Measurements from ENCODE around the gene LGI1.

The LGI1 gene

DNA sequence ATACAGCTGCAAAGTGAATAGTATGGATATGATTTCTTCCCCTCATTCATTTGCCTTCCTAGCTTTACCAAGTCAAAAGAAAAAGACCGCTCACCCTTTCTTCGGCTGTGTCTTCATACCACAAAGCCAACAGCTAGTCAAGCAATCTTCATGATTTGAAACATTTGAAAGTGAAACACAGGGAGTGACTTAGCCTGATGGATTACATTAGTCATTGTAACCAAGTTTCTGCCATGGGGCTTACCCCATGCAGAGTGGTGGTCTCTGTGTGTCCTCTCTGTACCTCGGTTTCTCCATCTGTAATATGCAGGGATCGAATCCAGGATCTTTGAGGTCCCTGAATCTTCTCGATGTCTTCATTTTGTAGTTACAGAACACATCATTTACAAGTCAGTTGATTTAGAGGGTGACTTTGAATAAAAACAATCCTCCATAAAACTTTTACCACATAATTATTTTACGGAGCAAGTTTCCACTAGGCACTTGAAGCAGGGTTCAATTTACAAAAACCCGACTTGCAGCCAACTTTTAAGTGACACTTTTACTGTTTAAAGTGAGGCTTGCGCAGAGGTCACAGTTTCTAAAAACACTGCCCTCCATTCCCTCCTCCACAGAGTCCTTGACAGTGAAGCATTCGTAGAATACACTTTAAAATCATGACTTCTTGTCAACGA is 2.2 kb upstream of the LGI1 start:
- peaks cover 91% of the 10 kb centered on the region for H3K4me1 ChIP-seq (ENCODE audit: insufficient read depth, low read length)
- H3K27me3 ChIP-seq (ENCODE audit: insufficient read depth, low read length), result peaks cover 9% of the 10 kb centered on the region
- H3K4me3 ChIP-seq (ENCODE audit: low read length), result no peak overlapping the region
- H3K27ac ChIP-seq (ENCODE audit: low read depth, low read length), result no peak overlapping the region
- H3K36me3 ChIP-seq (ENCODE audit: insufficient read depth, low read length), result no peaks in the 10 kb centered on the region
- H3K9me3 ChIP-seq (ENCODE audit: insufficient read depth, low read depth, low read length), result no peaks in the 10 kb centered on the region
- WGBS, result 90% methylated on average over 10 of the region's 10 CpGs
- no peak overlapping the region for H3K9ac ChIP-seq (ENCODE audit: low read depth, low read length)

DNA sequence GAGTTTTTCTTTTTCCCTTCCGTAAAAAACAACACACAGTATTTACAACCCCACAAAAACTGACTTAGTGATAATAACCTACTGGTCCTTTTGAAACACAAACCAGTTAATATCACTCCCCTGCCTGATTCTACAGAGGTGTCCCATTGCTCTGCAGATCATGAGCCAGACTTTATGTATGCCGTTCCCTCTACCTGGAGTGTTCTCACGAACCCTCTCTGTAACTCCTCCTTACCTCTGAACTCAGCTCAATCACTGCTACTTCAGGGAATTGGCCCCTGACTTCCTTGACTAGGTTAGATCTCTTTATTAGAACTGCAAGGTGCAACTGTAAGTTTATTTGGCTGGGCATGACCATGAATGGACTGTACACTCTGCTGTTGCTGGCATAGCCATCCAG is 1.6 kb upstream of the LGI1 start:
- 66% methylated on average over 3 of the region's 3 CpGs for WGBS
- Histone ChIP-seq H3K36me3 (ENCODE audit: insufficient read depth, low read length) (no peaks in the 10 kb centered on the region), H3K9ac (ENCODE audit: low read depth, low read length) (no peak overlapping the region), H3K27me3 (ENCODE audit: insufficient read depth, low read length) (peaks cover 9% of the 10 kb centered on the region), H3K4me3 (ENCODE audit: low read length) (no peak overlapping the region), H3K9me3 (ENCODE audit: insufficient read depth, low read depth, low read length) (no peaks in the 10 kb centered on the region), H3K4me1 (ENCODE audit: insufficient read depth, low read length) (peaks cover 91% of the 10 kb centered on the region), H3K27ac (ENCODE audit: low read depth, low read length) (no peak overlapping the region)

DNA sequence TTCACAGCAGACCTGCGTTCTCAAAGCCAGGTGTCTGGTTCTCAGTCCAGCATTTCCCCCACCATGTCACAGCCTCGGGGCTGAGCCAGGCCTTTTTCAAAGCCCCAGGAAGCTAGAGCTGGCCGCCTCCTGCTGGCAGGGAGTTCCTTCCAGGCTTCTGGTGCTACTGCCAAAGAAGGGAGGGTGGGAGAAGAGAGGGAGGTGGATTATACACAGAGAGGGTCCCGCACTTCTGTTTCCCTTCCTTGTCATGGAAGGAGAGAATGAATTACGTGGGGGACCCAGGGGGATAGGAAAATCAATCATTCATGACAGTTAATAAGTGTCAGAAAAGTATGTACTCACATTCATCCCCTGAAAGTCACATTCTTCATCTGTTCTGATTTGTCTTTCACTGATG is 600 bp upstream of the LGI1 start:
- peaks cover 82% of the 10 kb centered on the region for H3K4me1 ChIP-seq (ENCODE audit: insufficient read depth, low read length)
- no peak overlapping the region for H3K9ac ChIP-seq (ENCODE audit: low read depth, low read length)
- 27% methylated on average over 4 of the region's 5 CpGs for WGBS
- H3K36me3 ChIP-seq (ENCODE audit: insufficient read depth, low read length), result no peaks in the 10 kb centered on the region; the same call in 1 of the 2 replicates
- H3K4me3 ChIP-seq (ENCODE audit: low read length), result peak overlapping the region; percentile 35; the same call in 1 of the 2 replicates
- 0 out of 2 replicates have a peak overlapping the region, but pooled peaks have one; percentile 2 for H3K27ac ChIP-seq (ENCODE audit: low read depth, low read length)
- no peaks in the 10 kb centered on the region for H3K9me3 ChIP-seq (ENCODE audit: insufficient read depth, low read depth, low read length)
- H3K27me3 ChIP-seq (ENCODE audit: insufficient read depth, low read length), result peaks cover 9% of the 10 kb centered on the region

DNA sequence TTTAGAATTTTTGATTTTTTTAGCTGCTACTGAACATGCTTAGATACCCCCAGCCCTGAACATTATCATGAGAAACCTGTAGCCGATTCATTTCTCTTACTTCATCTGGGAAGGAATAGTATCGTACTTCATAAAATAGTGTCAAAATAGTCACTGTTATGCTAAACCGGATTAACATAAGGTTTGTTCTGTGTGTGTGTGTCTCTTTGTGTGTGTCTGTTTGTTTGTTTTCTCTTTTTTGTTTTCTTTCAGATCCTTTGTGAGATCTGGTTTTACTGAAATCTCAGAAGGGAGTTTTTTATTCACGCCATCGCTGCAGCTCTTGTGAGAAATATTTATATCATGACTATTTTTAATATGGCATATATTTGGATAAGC is 761 bp downstream of the LGI1 start:
- Histone ChIP-seq H3K4me3 (ENCODE audit: low read length) (peak overlapping the region; percentile 52; the same call in 1 of the 2 replicates), H3K9me3 (ENCODE audit: insufficient read depth, low read depth, low read length) (no peaks in the 10 kb centered on the region), H3K36me3 (ENCODE audit: insufficient read depth, low read length) (peaks cover 6% of the 10 kb centered on the region; the same call in 1 of the 2 replicates), H3K9ac (ENCODE audit: low read depth, low read length) (peak overlapping the region; percentile 53; the same call in 1 of the 2 replicates), H3K4me1 (ENCODE audit: insufficient read depth, low read length) (peaks cover 69% of the 10 kb centered on the region), H3K27ac (ENCODE audit: low read depth, low read length) (no peak overlapping the region), H3K27me3 (ENCODE audit: insufficient read depth, low read length) (peaks cover 9% of the 10 kb centered on the region)
- 50% methylated on average over 2 of the region's 5 CpGs for WGBS

DNA sequence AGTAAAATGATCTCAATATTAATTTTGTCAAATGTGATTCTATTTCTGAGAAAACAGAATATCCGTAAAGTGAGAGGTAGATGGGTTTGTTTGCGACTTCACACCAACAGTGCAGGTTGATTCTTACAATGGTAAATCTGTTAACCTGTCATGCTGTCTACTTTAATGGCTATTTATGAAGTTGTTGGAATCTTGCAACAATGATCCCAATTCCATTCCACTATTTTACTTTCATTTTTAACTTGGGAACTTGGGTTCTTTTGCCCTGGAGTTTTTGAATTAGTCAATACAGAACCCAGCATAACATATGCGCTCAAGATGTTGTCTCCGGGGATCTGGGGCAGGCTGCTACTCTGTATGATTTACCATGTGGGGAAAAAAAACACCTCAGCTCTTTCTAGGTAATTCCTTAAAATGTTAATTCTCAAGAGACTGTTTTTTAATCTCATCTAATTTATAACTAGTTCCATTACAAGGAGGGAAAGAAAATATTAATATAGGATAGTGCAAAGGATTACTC is 1.2 kb downstream of the LGI1 start:
- H3K4me3 ChIP-seq (ENCODE audit: low read length), result peak overlapping the region; percentile 52; the same call in 1 of the 2 replicates
- H3K27ac ChIP-seq (ENCODE audit: low read depth, low read length), result no peak overlapping the region
- H3K27me3 ChIP-seq (ENCODE audit: insufficient read depth, low read length), result peaks cover 9% of the 10 kb centered on the region
- H3K9ac ChIP-seq (ENCODE audit: low read depth, low read length), result peak overlapping the region; percentile 53; the same call in 1 of the 2 replicates
- 54% methylated on average over 4 of the region's 4 CpGs for WGBS
- peaks cover 65% of the 10 kb centered on the region for H3K4me1 ChIP-seq (ENCODE audit: insufficient read depth, low read length)
- H3K9me3 ChIP-seq (ENCODE audit: insufficient read depth, low read depth, low read length), result no peaks in the 10 kb centered on the region
- peaks cover 9% of the 10 kb centered on the region; the same call in 1 of the 2 replicates for H3K36me3 ChIP-seq (ENCODE audit: insufficient read depth, low read length)

DNA sequence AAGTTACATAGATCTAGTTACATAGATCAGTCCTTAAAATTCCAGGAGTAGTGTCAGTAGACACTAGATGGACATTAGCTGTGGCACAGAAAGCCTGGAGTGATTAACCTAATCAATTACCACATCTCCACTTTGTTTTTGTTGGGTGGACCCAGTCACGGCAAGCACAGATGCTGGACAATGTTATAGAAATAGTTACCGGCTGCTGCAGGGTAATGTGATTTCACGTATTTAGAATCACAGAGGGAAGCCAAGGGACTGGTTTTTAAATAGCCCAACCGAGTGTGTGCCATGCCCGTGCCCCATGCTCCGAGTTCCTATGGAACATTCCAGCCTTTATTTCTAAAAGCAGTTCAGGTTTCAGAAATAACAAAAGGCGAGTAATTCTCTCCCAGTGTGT is 2.8 kb downstream of the LGI1 start:
- H3K4me3 ChIP-seq (ENCODE audit: low read length), result peak overlapping the region; percentile 52; the same call in 1 of the 2 replicates
- no peak overlapping the region for H3K9ac ChIP-seq (ENCODE audit: low read depth, low read length)
- 76% methylated on average over 7 of the region's 7 CpGs for WGBS
- no peaks in the 10 kb centered on the region for H3K9me3 ChIP-seq (ENCODE audit: insufficient read depth, low read depth, low read length)
- H3K4me1 ChIP-seq (ENCODE audit: insufficient read depth, low read length), result peaks cover 53% of the 10 kb centered on the region
- H3K36me3 ChIP-seq (ENCODE audit: insufficient read depth, low read length), result peaks cover 17% of the 10 kb centered on the region; the same call in 1 of the 2 replicates
- no peak overlapping the region for H3K27ac ChIP-seq (ENCODE audit: low read depth, low read length)
- peaks cover 9% of the 10 kb centered on the region for H3K27me3 ChIP-seq (ENCODE audit: insufficient read depth, low read length)

DNA sequence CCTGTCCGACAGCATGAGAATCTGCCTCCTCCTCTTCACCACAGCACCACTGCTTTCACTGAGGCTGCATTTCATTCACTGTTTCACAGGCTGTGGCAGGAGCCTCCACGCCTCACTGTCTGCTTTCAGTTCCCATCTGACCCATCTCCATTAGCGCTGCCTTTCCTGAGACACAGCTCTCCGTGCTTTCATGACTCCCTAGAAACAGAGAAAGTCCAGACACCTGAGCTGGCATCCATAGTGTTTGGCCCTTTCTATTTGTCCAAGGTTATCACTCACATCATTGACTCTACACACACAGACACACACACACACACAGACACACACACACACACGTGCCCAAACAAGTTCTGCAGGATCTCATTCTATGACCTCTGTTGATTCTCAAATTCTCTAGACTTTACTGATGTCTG is 5.2 kb downstream of the LGI1 start:
- 76% methylated on average over 5 of the region's 5 CpGs for WGBS

DNA sequence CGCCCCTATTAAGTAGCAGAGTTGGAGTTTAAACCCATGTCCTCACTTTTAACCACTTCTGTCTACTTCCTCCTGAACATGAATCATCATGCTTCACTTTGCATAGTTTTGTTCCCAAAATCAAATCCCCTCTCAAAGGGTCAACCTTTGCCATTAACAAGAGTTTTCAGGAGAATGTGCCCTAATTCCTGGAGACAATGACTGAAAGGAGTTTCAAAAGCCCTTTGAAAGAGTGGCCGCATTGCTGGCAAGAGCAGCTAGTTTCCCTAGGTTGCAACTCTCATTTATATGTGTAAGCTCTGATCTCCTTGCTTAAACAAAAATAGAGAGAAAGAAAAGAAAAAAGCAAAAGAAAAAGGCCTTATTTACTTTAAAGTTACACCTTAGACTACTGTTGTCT is 9.2 kb downstream of the LGI1 start:
- peaks cover 24% of the 10 kb centered on the region for H3K4me1 ChIP-seq (ENCODE audit: insufficient read depth, low read length)
- no peaks in the 10 kb centered on the region for H3K27me3 ChIP-seq (ENCODE audit: insufficient read depth, low read length)
- H3K4me3 ChIP-seq (ENCODE audit: low read length), result no peak overlapping the region
- peak overlapping the region; percentile 38; the same call in 1 of the 2 replicates for H3K27ac ChIP-seq (ENCODE audit: low read depth, low read length)
- no peaks in the 10 kb centered on the region for H3K9me3 ChIP-seq (ENCODE audit: insufficient read depth, low read depth, low read length)
- H3K9ac ChIP-seq (ENCODE audit: low read depth, low read length), result no peak overlapping the region
- WGBS, result 76% methylated on average over 2 of the region's 2 CpGs
- peaks cover 17% of the 10 kb centered on the region; the same call in 1 of the 2 replicates for H3K36me3 ChIP-seq (ENCODE audit: insufficient read depth, low read length)

More for the DNA sequence above, 5.2 kb downstream of the LGI1 start:
- Histone ChIP-seq H3K9me3 (ENCODE audit: insufficient read depth, low read depth, low read length) (no peaks in the 10 kb centered on the region), H3K27me3 (ENCODE audit: insufficient read depth, low read length) (peaks cover 3% of the 10 kb centered on the region), H3K27ac (ENCODE audit: low read depth, low read length) (no peak overlapping the region), H3K36me3 (ENCODE audit: insufficient read depth, low read length) (peaks cover 17% of the 10 kb centered on the region; the same call in 1 of the 2 replicates), H3K4me3 (ENCODE audit: low read length) (no peak overlapping the region), H3K9ac (ENCODE audit: low read depth, low read length) (no peak overlapping the region), H3K4me1 (ENCODE audit: insufficient read depth, low read length) (peaks cover 46% of the 10 kb centered on the region)

DNA sequence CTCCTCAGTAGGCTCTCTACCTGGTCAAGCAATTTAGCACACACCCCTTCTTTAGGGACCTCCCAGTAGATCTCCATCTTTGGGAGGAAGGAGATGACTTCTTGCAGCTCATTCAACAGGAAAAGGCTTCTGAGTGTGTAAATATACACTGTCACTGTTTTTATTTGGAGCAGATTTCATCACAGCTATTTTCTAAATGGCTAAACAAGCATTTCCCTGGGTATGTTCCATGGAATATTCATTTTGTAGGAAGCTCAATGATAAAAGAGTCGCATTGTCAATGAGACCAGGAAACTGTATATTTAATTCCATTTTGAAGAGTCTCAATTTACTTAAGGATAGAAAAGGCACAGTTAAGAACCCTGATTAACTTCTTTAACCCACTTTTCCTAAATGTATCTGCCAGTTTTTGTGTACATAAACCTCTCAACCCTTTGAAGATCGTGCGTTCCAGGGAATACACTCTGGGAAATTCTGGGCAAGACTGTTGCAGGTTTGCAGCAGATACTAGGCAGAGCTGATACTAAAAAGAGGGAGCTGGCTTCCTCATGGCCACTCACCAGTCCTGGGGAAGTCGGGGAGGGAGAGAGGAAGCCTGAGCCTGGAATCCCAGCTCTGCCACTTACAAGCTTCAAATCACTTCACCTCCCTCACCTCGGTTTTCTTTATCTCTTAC is 10.1 kb downstream of the LGI1 start:
- Histone ChIP-seq H3K9me3 (ENCODE audit: insufficient read depth, low read depth, low read length) (no peaks in the 10 kb centered on the region), H3K27me3 (ENCODE audit: insufficient read depth, low read length) (no peaks in the 10 kb centered on the region), H3K27ac (ENCODE audit: low read depth, low read length) (no peak overlapping the region), H3K36me3 (ENCODE audit: insufficient read depth, low read length) (peaks cover 17% of the 10 kb centered on the region; the same call in 1 of the 2 replicates), H3K4me3 (ENCODE audit: low read length) (no peak overlapping the region), H3K9ac (ENCODE audit: low read depth, low read length) (no peak overlapping the region), H3K4me1 (ENCODE audit: insufficient read depth, low read length) (peaks cover 24% of the 10 kb centered on the region)
- 93% methylated on average over 4 of the region's 5 CpGs for WGBS

DNA sequence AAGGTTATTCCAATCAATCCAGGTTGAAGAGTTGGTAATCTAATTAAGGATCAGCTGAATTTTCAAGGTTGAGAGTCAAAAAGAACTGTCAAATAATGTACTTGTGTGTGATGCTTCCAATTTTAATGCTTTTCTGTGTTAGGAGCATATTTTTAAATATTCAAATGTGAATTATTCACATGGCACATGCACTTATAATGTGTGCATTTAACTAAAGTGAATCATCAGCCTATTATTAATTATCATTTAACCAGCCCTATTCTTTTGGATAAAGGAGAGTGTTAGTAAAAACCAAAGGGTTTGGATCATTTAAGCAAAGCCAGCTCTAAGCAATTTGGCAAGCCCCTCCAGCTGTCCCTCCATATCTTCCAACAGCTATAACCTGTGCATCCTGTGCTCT is 11.2 kb downstream of the LGI1 start:
- H3K9me3 ChIP-seq (ENCODE audit: insufficient read depth, low read depth, low read length), result no peaks in the 10 kb centered on the region
- H3K27me3 ChIP-seq (ENCODE audit: insufficient read depth, low read length), result no peaks in the 10 kb centered on the region
- H3K9ac ChIP-seq (ENCODE audit: low read depth, low read length), result no peak overlapping the region
- H3K27ac ChIP-seq (ENCODE audit: low read depth, low read length), result no peak overlapping the region
- no peak overlapping the region for H3K4me3 ChIP-seq (ENCODE audit: low read length)
- peaks cover 24% of the 10 kb centered on the region for H3K4me1 ChIP-seq (ENCODE audit: insufficient read depth, low read length)
- H3K36me3 ChIP-seq (ENCODE audit: insufficient read depth, low read length), result peaks cover 9% of the 10 kb centered on the region; the same call in 1 of the 2 replicates

DNA sequence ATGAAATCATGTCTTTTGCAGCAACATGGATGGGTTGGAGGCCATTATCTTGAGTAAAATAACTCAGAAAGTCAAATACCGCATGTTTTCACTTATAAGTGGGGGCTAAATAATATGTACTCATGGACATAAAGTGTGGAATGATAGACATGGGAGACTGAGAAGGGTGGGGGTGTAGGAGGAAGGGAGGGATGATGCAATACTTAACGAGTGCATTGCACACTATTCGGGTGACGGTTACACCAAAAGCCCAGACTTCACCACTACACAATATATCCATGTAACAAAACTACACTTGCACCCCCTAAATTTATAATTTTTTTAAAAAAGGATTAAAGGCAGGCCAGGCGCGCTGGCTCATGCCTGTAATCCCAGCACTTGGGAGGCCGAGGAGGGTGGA is 13.6 kb downstream of the LGI1 start:
- no peak overlapping the region for H3K27ac ChIP-seq (ENCODE audit: low read depth, low read length)
- no peak overlapping the region for H3K9ac ChIP-seq (ENCODE audit: low read depth, low read length)
- peaks cover 24% of the 10 kb centered on the region for H3K4me1 ChIP-seq (ENCODE audit: insufficient read depth, low read length)
- H3K27me3 ChIP-seq (ENCODE audit: insufficient read depth, low read length), result no peaks in the 10 kb centered on the region
- H3K9me3 ChIP-seq (ENCODE audit: insufficient read depth, low read depth, low read length), result no peaks in the 10 kb centered on the region
- H3K36me3 ChIP-seq (ENCODE audit: insufficient read depth, low read length), result no peaks in the 10 kb centered on the region; the same call in 1 of the 2 replicates
- 83% methylated on average over 7 of the region's 7 CpGs for WGBS
- no peak overlapping the region for H3K4me3 ChIP-seq (ENCODE audit: low read length)
